Activated T-cell treated with anti-CD3 and anti-CD28 coated beads, Interleukin-2, amount 50 U/mL, for 1 hour (primary cell): ENCODE data around the gene PDIA4.
"Not testable (repeated sequence)": the region's sequence is repeated elsewhere in the genome, so short reads cannot be mapped to it uniquely, and the experiment has no call there.

Source experiments
- DNase-seq: peaks from one replicate; pipeline ENCODE4 v3.0.0-alpha.2; 2020

The PDIA4 gene

DNA sequence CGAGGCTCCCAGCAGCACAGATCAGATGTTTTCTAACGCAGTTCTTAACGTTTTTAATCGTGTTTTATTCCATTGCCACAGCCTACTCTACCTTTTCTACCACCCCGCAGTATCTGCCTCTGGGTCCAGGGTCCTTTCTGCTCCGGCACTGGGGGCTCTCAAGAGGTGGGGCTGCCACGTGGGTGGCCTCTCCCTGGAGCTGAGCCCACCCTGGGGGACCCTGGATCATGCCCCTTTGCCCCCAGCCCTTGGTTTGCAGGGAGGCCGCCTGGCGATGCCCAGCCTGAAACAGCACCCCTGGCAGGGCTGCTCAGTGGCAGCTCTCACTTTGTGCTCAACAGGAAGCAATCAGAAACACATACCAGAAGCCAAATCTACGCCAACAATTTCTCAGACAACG lies 25.3 kb downstream of the PDIA4 start:
- DNase-seq, result no peak

DNA sequence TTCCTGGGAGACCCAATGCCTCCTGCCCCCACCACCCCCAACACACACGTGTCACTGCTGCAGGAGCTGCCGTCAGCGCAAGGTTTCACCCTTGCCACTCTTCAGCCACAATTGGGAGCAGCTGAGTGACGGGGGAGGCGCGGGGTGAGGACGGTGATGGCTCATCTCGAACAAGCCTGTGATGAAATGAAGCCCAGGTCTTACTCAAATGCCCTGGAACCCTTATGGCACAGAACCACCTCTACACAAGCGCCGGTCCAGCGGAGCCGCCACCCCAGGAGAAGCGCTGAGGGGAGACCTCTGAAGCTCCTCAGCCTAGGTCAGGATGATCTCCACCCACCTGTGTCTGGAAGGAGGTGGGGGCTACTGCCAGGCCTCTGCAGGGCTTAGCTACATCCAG lies 25.7 kb downstream of the PDIA4 start:
- DNase-seq, result no peak

GRCh38 chr7:149001427-149002068 lies 26.8 kb downstream of the PDIA4 start:
- DNase-seq, result no peak

DNA sequence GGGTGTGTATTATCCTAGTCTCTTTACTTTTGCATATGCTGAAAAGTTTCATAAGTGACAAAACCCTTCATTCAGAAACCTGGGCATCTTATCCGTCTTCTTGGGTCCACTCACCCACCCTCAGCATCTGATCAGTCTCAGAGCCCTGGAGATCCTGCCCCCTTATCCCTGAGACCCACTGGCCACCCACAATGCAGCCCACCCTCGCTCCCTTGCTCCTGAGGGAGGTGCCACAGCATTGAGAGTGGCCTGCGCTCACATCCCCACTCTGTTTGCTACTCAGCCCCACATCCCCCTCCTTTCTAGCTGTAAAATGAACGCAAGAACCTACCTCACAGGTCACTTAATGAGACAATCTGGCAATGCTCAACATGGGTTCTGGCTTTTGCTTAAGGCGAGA lies 27.3 kb downstream of the PDIA4 start:
- DNase-seq, result no peak

- no peak for DNase-seq
Observed at GRCh38 chr7:148999192-148999591, 29.1 kb downstream of the PDIA4 start.

DNA sequence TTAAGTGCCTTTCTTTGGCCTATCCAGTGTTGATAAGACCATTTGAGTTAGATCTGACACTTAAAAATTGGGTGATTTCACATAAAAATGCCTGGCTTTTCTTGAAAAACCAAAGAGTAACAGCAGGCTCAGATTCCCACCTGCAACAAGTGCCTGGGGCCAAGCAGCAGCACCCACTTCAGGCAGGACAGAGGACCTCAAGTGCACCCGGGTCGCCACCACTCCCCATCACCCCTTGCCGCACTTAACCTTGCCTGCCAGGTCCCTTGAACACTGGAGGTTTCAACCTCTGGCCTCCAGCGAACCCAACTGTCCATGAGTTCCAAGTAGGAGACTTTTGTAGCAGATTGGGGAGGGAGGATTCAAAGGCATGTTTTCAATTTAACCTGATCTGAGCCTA lies 30.8 kb downstream of the PDIA4 start:
- DNase-seq, result no peak

- no peak for DNase-seq
Observed at GRCh38 chr7:148994576-148994975, 33.7 kb downstream of the PDIA4 start.

DNA sequence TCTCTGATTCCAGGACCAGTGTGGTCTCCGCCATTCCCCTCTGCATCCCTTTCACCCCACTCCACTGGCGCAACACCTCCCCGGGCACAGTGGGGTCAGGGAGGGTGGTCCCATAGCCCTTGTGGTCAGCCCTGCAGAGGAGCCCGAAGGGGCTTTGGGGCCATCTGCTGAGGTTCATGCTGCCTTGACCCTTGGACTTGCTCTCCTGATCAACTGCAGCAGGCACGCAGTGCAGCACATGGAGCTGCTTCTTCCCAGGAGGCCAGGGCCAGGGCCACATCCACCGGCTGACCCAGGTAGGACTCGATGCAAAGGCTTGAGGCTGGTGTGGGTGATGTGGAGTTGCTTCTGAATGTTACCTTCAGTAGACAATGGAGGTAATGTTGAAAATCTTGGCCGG lies 35.1 kb downstream of the PDIA4 start:
- DNase-seq, result no peak

- DNase-seq, result no peak
Observed at GRCh38 chr7:148991536-148991935, 36.8 kb downstream of the PDIA4 start.

GRCh38 chr7:148987751-148988512 lies 40.4 kb downstream of the PDIA4 start:
- no peak for DNase-seq

DNA sequence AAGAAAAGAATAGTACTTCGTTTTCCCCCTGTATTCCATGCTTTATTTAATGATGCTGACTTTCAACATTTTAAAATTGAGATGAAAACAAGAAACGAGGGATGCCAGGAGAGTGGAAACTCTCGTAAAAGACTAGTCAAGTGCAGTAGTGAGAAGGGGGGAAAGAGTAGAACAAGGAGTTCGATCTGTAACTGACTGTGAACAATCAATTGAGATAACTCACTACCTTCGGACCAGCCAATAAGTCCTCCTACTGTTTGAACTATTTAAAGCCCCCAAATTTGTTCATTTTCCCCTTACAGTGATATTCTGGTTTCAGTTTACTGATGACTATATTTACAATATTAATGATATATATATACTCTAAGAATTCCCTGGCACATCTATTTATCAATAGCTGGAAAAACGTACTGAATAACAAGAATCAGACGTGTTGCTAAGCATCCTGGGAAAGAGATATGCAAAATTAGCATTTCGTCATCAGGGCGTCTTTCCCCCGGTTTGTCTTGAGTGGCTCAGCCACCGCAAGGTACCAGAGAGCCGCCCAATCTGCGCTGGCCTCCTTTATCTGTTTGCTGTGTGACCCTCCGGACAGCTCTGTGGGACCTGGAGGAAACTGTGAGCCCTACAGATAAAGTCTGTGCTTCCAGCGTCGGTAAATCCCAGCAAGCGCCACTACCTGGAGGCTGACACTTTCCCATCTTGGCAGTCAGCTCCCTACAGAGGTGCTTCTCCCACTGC lies 41.1 kb downstream of the PDIA4 start:
- peak; percentile 76 for DNase-seq

DNA sequence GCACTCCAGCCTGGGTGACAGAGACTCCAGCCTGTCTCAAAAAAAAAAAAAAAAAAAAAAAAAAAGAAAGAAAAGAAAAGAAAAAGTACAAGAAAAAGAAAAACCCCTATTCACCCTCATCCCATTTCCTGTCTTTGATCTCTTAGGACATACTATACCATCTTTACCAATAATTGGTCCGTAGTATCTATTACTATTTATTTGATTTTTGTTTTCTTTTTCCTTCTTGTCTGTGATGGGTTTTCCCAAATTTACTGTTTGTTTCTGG lies 41.6 kb downstream of the PDIA4 start:
- DNase-seq, result no peak

GRCh38 chr7:148983200-148984146 lies 44.8 kb downstream of the PDIA4 start:
- peak; percentile 80 for DNase-seq

DNA sequence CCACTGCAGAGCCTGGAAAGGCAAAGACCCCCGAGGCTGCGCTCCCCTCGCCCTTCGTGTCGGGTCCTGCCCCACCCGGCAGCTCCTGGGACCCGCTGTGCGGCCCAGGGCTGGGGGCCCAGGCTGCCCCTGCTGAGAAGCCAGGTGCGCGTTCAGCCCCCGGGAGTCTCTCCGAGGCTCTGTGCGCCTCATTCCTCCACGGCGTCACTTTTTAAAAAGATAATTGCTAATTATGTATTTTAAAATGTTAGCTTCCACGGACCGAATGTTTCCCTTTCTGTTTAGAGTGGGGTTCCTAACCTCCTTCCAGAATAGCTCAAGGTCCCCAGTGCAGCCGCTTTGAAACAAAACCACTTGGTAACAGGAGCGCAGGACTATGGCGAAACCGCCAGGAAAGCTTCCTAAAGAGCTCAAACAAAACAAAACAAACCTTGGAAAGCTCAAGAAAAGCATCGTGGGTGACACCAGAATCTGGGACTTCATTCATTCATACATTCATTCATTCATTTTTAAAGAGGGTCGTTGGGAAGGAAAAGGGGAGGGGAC lies 45.6 kb downstream of the PDIA4 start:
- no peak for DNase-seq

GRCh38 chr7:148979827-148980226 lies 48.5 kb downstream of the PDIA4 start:
- no peak for DNase-seq

GRCh38 chr7:148979072-148979471 lies 49.2 kb downstream of the PDIA4 start:
- not testable (repeated sequence) for DNase-seq

DNA sequence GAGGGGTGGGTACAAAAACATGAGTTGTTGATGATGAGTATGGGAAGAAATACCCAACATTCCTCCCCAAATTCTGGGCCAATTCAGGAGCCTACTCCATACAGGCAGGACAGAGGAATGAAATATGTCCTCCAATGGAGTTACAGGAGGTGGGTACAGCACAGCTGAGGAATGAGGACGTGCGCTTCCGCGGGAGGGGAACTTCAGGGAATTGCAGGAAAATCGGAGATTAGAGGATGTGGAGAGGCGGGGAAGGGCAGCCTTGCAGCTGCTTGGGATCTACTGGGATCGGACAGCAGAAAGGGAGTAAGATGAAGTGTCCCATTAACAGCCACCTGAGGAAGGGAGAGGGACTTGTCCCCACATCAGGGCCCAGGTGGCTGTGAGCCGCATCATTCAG lies 50.2 kb downstream of the PDIA4 start:
- no peak for DNase-seq

DNA sequence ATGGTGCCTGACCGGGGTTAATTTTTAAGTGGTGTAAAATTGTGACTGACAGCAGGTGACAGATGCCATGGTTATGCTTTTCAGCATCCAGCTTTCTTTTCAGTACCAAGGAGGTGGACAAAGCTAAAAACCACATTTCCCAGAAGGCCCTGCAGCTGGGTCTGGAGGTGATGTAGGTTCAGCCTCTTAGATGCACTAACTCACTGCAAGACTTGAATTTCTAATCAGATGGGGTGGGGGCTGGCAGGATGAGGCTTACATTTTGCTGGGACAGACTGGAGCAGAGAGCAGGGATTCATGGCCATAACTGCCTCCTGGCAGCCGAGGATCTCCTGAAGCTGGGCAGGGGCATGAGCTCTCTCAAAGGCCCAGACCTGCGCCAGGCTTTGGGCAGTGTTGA lies 52.4 kb downstream of the PDIA4 start:
- DNase-seq, result no peak

- DNase-seq, result no peak
Observed at GRCh38 chr7:148973256-148973655, 55.0 kb downstream of the PDIA4 start.

- no peak for DNase-seq
Observed at GRCh38 chr7:148972375-148972774, 55.9 kb downstream of the PDIA4 start.

DNA sequence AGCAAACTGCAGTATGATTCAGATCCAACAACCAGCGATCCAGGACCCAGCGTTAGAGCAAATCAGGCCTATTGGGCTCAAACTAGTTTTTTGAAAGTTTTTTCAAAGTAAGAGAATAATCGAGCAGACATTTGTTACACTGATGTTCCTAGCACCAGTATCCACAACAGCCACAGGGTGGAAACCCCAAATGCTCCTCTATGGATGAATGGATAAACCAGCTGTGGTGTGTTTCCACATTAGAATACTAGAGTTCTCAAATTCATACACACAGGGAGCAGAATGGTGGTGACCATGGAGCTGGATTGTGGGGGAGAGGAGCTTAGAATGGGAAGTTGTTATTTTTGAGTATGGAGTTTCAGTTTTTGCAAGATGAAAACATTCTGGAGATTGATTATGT lies 60.7 kb downstream of the PDIA4 start:
- DNase-seq, result no peak

DNA sequence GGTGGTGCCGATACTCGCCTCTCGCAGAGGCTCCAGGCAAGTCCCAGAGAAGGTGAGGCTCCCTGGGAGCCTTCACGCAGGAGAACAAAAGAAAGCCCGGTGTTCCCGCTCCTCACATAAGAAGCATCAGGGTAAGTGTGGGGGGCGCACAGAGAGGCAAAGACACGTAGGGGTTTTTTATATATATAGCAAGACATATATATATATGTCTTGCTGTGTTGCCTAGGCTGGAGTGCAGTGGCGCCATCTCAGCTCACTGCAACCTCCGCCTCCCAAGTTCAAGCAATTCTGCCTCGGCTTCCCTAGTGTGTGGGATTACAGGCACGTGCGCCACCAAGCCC lies 61.3 kb downstream of the PDIA4 start:
- DNase-seq, result no peak
